ENCODE measurements around the gene NXPE2. TPM values are rescaled to one million over a fixed set of nuclear protein-coding genes. Genes with fewer than 3 reads are reported as not detected.

The NXPE2 gene
- total RNA-seq, 1 donor from 2014 or later = not detected

- Histone ChIP-seq H3K36me3 (no peaks in the 10 kb centered on the region), H3F3A (ENCODE audit: low read depth) (no peaks in the 10 kb centered on the region), H2AFZ (replicated peaks) (no peak overlapping the region), H3K4me2 (no peak overlapping the region), H3K27me3 (no peaks in the 10 kb centered on the region), H3K9me3 (ENCODE audit: low read depth) (peaks cover 22% of the 10 kb centered on the region), H4K20me1 (ENCODE audit: low read depth) (no peaks in the 10 kb centered on the region), H3K9ac (no peak overlapping the region), H3K4me3 (no peak overlapping the region), H3K79me2 (ENCODE audit: low read depth) (no peaks in the 10 kb centered on the region), H3K4me1 (no peaks in the 10 kb centered on the region), H3K27ac (no peak overlapping the region)
- H3K27me3 Mint-ChIP-seq (ENCODE audit: insufficient read depth, low read depth) = peaks cover 3% of the 10 kb centered on the region
- H3K4me3 Mint-ChIP-seq = no peak overlapping the region
- DNase-seq (ENCODE audit: low spot score) = no peak
- TF ChIP-seq CTCF (IDR thresholded peaks at IDR 0.05) = no peak
- no peak for TF ChIP-seq EZH2phosphoT487 (IDR thresholded peaks at IDR 0.05)
- TF ChIP-seq EZH2 (IDR thresholded peaks at IDR 0.05) = no peak
- peaks cover 31% of the 10 kb centered on the region for H3K9me3 Mint-ChIP-seq
- H3K4me1 Mint-ChIP-seq = peaks cover 8% of the 10 kb centered on the region
- H3K36me3 Mint-ChIP-seq = peaks cover 4% of the 10 kb centered on the region
- H3K27ac Mint-ChIP-seq = no peak overlapping the region
Measured at GRCh38 chr11:114685097-114685496, 6.8 kb downstream of the NXPE2 start.

GRCh38 chr11:114705280-114706024, 27.1 kb downstream of the NXPE2 start:
- Histone ChIP-seq H3K79me2 (ENCODE audit: low read depth) (no peaks in the 10 kb centered on the region), H3K9me3 (ENCODE audit: low read depth) (no peaks in the 10 kb centered on the region), H3K4me3 (no peak overlapping the region), H2AFZ (replicated peaks) (no peak overlapping the region), H4K20me1 (ENCODE audit: low read depth) (no peaks in the 10 kb centered on the region), H3K9ac (no peak overlapping the region), H3F3A (ENCODE audit: low read depth) (no peaks in the 10 kb centered on the region), H3K4me1 (no peaks in the 10 kb centered on the region), H3K27ac (no peak overlapping the region), H3K27me3 (no peaks in the 10 kb centered on the region), H3K4me2 (no peak overlapping the region), H3K36me3 (no peaks in the 10 kb centered on the region)
- H3K27ac Mint-ChIP-seq = no peak overlapping the region
- TF ChIP-seq CTCF (IDR thresholded peaks at IDR 0.05) = no peak
- TF ChIP-seq EZH2 (IDR thresholded peaks at IDR 0.05) = no peak
- TF ChIP-seq EZH2phosphoT487 (IDR thresholded peaks at IDR 0.05) = no peak
- H3K9me3 Mint-ChIP-seq = peaks cover 2% of the 10 kb centered on the region
- peaks cover 2% of the 10 kb centered on the region for H3K27me3 Mint-ChIP-seq (ENCODE audit: insufficient read depth, low read depth)
- H3K4me1 Mint-ChIP-seq = no peaks in the 10 kb centered on the region
- DNase-seq (ENCODE audit: low spot score) = no peak
- H3K36me3 Mint-ChIP-seq = no peaks in the 10 kb centered on the region
- no peak overlapping the region for H3K4me3 Mint-ChIP-seq

- Mint-ChIP-seq H3K9me3 (peaks cover 7% of the 10 kb centered on the region), H3K27ac (no peak overlapping the region), H3K4me1 (no peaks in the 10 kb centered on the region), H3K27me3 (ENCODE audit: insufficient read depth, low read depth) (no peaks in the 10 kb centered on the region), H3K4me3 (no peak overlapping the region), H3K36me3 (no peaks in the 10 kb centered on the region)
- Histone ChIP-seq H3K4me3 (no peak overlapping the region), H3K9ac (no peak overlapping the region), H3F3A (ENCODE audit: low read depth) (no peaks in the 10 kb centered on the region), H4K20me1 (ENCODE audit: low read depth) (no peaks in the 10 kb centered on the region), H3K4me1 (no peaks in the 10 kb centered on the region), H3K79me2 (ENCODE audit: low read depth) (no peaks in the 10 kb centered on the region), H3K4me2 (no peak overlapping the region), H2AFZ (replicated peaks) (no peak overlapping the region), H3K27ac (no peak overlapping the region), H3K27me3 (no peaks in the 10 kb centered on the region), H3K36me3 (no peaks in the 10 kb centered on the region), H3K9me3 (ENCODE audit: low read depth) (no peaks in the 10 kb centered on the region)
- DNase-seq (ENCODE audit: low spot score) = no peak
- TF ChIP-seq EZH2phosphoT487 (IDR thresholded peaks at IDR 0.05) (no peak), EZH2 (IDR thresholded peaks at IDR 0.05) (no peak), CTCF (IDR thresholded peaks at IDR 0.05) (no peak)
Measured at GRCh38 chr11:114709960-114710359, 31.6 kb downstream of the NXPE2 start.
